SJSA1 (cell line): Measurements from ENCODE around the gene CDC45. TPM values are rescaled to one million over a fixed set of nuclear protein-coding genes. Genes with fewer than 3 reads are reported as not detected.
"Not testable (repeated sequence)": the region's sequence is repeated elsewhere in the genome, so short reads cannot be mapped to it uniquely, and the experiment has no call there.

Source experiments
- DNase-seq, 2 experiments: peaks; one replicate each; pipeline ENCODE4 v3.0.0-alpha.2; 2015 to 2020; ENCODE audit warnings: low spot score in 2 of 2, low read depth in 1 of 2
- H3K27ac ChIP-seq: fragments of 250-450 bp; sonication (Bioruptor Pico); 2 replicates; pipeline ENCODE4 v1.5.1; 2020; ENCODE audit warnings: mild to moderate bottlenecking, moderate library complexity
- H3K27me3 ChIP-seq: fragments of 250-450 bp; sonication (Bioruptor Pico); replicated peaks from 2 replicates; pipeline ENCODE4 v1.5.1; 2020; ENCODE audit warnings: mild to moderate bottlenecking, moderate library complexity
- H3K36me3 ChIP-seq: fragments of 250-450 bp; sonication (Bioruptor Pico); 2 replicates; pipeline ENCODE4 v1.5.1; 2020; ENCODE audit warnings: mild to moderate bottlenecking
- H3K4me1 ChIP-seq: fragments of 250-450 bp; sonication (Bioruptor Pico); replicated peaks from 2 replicates; pipeline ENCODE4 v1.6.1; 2021; ENCODE audit warnings: mild to moderate bottlenecking
- H3K4me3 ChIP-seq: fragments of 250-450 bp; sonication (Bioruptor Pico); 2 replicates; pipeline ENCODE4 v1.5.1; 2020; ENCODE audit warnings: mild to moderate bottlenecking
- H3K9me3 ChIP-seq: fragments of 250-450 bp; sonication (Bioruptor Pico); replicated peaks from 2 replicates; pipeline ENCODE4 v1.5.1; 2020; ENCODE audit warnings: mild to moderate bottlenecking
- total RNA-seq: library from RNA; depleted of rRNA; stranded (reverse); fragments of >200 nt; shearing (Covaris generic); gene quantifications from 2 replicates; pipeline ENCODE4 v1.2.3, GENCODE V29; 2014

CDC45 gene
- total RNA-seq, 1 experiment from 2014 or later, result 72.5 TPM

DNA sequence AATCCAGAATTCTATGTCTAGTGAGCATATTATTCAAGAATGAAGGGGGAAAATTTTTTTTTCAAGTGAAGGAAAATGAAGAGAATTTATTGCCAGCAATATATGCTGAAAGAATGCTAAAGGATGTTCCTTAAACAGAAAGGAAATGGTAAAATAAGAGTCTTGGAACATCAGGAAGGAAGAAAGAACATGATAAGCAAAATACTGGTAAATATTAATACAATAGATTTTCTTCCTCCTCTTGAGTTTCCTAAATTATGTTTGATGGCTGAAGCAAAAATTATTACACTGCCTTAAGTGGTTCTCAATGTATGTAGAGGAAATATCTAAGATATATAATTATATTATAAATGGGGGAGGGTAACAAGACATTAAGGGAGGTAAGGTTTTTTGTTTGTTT is 54.1 kb downstream of the CDC45 start:
- H3K4me1 ChIP-seq, result no peaks in the 10 kb centered on the region

DNA sequence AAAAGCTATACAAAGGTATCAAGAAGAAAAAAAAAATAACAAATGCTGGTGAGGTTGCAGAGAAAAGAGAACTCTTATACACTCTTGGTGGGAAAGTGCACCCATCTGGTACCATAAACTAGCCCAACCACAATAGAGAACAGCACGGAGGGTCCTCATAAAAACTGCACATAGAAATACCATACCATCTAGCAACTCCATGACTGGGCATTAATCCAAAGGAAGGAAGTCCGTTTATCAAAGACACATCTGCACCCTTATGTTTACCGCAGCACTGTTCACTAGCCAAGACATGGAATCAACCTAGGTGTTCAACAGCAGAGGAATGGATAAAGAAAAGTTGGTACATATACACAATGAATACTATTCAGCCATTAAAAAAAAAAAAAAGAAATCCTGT is 55.3 kb downstream of the CDC45 start:
- no peaks in the 10 kb centered on the region for H3K36me3 ChIP-seq
- H3K27me3 ChIP-seq, result peaks cover 5% of the 10 kb centered on the region; the same call in 1 of the 2 replicates
- H3K4me1 ChIP-seq, result no peaks in the 10 kb centered on the region
- H3K27ac ChIP-seq, result no peak overlapping the region
- no peaks in the 10 kb centered on the region for H3K9me3 ChIP-seq
- DNase-seq, result no peak
- H3K4me3 ChIP-seq, result no peak overlapping the region

More for the DNA sequence above, 54.1 kb downstream of the CDC45 start:
- peaks cover 5% of the 10 kb centered on the region; the same call in 1 of the 2 replicates for H3K27me3 ChIP-seq
- no peak overlapping the region for H3K27ac ChIP-seq
- DNase-seq, result no peak
- no peaks in the 10 kb centered on the region for H3K9me3 ChIP-seq
- no peaks in the 10 kb centered on the region for H3K36me3 ChIP-seq
- no peak overlapping the region for H3K4me3 ChIP-seq

DNA sequence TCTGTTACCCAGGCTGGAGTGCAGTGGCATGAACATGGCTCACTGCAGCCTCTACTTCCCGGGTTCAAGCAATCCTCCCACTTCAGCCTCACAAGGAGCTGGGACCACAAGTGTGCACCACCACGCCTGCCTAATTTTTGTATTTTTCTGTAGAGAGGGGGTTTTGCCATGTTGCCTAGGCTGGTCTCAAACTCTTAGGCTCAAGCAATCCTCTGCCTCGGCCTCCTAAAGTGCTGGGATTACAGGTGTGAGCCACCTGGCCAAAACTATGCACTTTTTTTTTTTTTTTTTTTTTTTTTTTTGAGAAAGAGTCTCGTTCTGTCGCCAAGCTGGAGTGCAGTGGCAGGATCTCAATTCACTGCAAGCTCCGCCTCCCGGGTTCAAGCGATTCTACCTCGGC is 56.8 kb downstream of the CDC45 start:
- no peak for DNase-seq
- Histone ChIP-seq H3K27ac (no peak overlapping the region), H3K4me1 (no peaks in the 10 kb centered on the region), H3K4me3 (no peak overlapping the region), H3K9me3 (no peaks in the 10 kb centered on the region), H3K27me3 (peaks cover 10% of the 10 kb centered on the region; the same call in 1 of the 2 replicates), H3K36me3 (no peaks in the 10 kb centered on the region)

DNA sequence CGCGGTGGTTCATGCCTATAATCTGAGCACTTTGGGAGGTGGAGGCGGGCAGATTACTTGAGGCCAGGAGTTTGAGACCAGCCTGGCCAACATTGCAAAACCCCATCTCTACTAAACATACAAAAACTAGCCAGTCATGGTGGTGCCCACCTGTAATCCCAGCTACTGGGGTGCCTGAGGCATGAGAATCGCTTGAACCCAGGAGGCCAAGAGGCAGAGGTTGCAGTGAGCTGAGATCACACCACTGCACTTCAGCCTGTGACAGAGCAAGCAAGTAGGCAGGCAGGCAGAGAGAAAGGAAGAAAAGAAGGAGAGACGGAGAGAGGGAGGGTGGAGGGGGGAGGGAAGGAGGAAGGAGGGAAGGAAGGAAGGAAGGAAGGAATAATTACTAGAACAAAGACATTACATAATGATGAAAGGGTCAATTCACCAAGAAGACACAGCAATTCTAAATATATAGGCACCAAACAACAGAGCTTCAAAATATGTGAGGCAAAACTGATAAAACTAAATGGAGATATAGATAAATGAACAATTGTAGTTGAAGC is 58.3 kb downstream of the CDC45 start:
- H3K27me3 ChIP-seq, result peaks cover 10% of the 10 kb centered on the region; the same call in 1 of the 2 replicates
- no peaks in the 10 kb centered on the region for H3K36me3 ChIP-seq
- no peaks in the 10 kb centered on the region for H3K4me1 ChIP-seq
- H3K4me3 ChIP-seq, result no peak overlapping the region
- no peak overlapping the region for H3K27ac ChIP-seq
- DNase-seq, result no peak
- no peaks in the 10 kb centered on the region for H3K9me3 ChIP-seq

- no peak overlapping the region for H3K4me3 ChIP-seq
- no peaks in the 10 kb centered on the region for H3K9me3 ChIP-seq
- no peaks in the 10 kb centered on the region for H3K36me3 ChIP-seq
- H3K4me1 ChIP-seq, result no peaks in the 10 kb centered on the region
- no peak for DNase-seq
- 0 out of 2 replicates have a peak, but pooled peaks cover 5% of the 10 kb centered on the region for H3K27me3 ChIP-seq
- H3K27ac ChIP-seq, result no peak overlapping the region
Observed at GRCh38 chr22:19540394-19540793, 60.7 kb downstream of the CDC45 start.

DNA sequence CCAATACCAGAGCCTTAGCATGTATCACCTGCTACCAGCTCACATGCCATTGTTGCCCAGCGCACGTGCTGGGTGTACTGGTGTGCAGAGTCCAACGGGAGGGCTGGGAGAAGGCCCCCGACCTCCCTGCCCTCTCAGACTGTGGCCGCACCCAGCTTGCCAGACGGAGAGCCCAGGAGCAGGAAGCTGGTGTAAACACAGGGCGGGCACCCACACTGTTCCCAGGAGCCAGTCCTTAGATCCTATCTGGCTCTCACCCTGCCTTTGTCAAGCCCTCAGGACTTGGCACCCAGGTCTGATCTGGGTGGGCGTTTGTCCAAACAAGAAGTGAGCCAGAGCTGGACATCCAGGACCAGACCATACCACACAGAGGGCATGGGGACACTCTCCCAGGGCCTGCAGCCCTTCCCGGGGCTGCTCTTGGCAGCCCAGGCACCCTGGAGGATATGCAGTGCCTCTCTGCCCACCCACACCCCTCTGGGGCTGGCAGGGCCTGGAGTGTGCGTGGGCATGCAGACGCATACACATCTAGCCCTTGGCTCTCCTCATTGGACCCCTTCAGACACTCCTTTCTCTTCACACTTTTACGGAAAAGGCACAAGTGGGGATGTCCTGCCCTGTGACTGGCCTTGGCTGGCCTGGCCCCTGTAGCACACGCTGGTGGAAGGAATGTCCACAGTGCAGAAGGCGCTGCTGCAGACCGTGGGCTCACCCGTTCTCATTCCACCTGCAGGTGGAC is 64.4 kb downstream of the CDC45 start:
- DNase-seq, result no peak
- no peaks in the 10 kb centered on the region for H3K4me1 ChIP-seq
- no peaks in the 10 kb centered on the region for H3K36me3 ChIP-seq
- no peak overlapping the region for H3K27ac ChIP-seq
- H3K4me3 ChIP-seq, result no peak overlapping the region
- H3K9me3 ChIP-seq, result no peaks in the 10 kb centered on the region
- H3K27me3 ChIP-seq, result peaks cover 9% of the 10 kb centered on the region; the same call in 1 of the 2 replicates

GRCh38 chr22:19545935-19546207 is 66.2 kb downstream of the CDC45 start:
- Histone ChIP-seq H3K4me1 (no peaks in the 10 kb centered on the region), H3K36me3 (no peaks in the 10 kb centered on the region), H3K4me3 (no peak overlapping the region), H3K27ac (no peak overlapping the region), H3K27me3 (peaks cover 4% of the 10 kb centered on the region; the same call in 1 of the 2 replicates), H3K9me3 (no peaks in the 10 kb centered on the region)
- no peak for DNase-seq

GRCh38 chr22:19546680-19547079 is 67.0 kb downstream of the CDC45 start:
- H3K4me1 ChIP-seq, result no peaks in the 10 kb centered on the region
- no peaks in the 10 kb centered on the region for H3K36me3 ChIP-seq
- peaks cover 4% of the 10 kb centered on the region; the same call in 1 of the 2 replicates for H3K27me3 ChIP-seq
- H3K9me3 ChIP-seq, result no peaks in the 10 kb centered on the region
- DNase-seq, result no peak
- no peak overlapping the region for H3K27ac ChIP-seq
- no peak overlapping the region for H3K4me3 ChIP-seq

- Histone ChIP-seq H3K4me1 (no peaks in the 10 kb centered on the region), H3K36me3 (no peaks in the 10 kb centered on the region), H3K9me3 (no peaks in the 10 kb centered on the region), H3K4me3 (no peak overlapping the region), H3K27me3 (peaks cover 4% of the 10 kb centered on the region; the same call in 1 of the 2 replicates), H3K27ac (no peak overlapping the region)
- DNase-seq, result no peak
Observed at GRCh38 chr22:19547620-19548019, 67.9 kb downstream of the CDC45 start.

GRCh38 chr22:19548427-19548826 is 68.7 kb downstream of the CDC45 start:
- not testable (repeated sequence) for H3K9me3 ChIP-seq, H3K36me3 ChIP-seq, H3K4me1 ChIP-seq

DNA sequence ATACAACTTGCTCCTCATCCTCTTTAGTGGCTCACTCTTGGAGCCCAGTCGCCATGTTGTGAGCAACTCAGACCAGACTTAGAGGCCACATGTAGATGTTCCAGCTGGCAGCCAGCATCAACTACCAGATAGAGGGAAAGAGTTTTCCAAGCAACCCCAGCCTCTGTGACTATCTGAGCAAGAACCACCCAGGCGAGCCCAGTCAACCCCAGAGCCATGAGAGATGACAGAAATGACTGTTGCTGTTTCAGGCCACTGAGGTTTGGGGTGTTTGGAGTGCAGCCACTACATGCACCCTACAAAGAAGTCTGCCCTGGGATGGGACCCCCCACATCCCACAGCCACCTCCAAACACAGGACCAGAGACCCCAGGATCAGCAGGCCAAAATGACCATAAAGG is 69.2 kb downstream of the CDC45 start:
- no peaks in the 10 kb centered on the region for H3K36me3 ChIP-seq
- H3K4me3 ChIP-seq, result no peak overlapping the region
- no peak overlapping the region for H3K27ac ChIP-seq
- no peak for DNase-seq
- peaks cover 4% of the 10 kb centered on the region; the same call in 1 of the 2 replicates for H3K27me3 ChIP-seq
- H3K4me1 ChIP-seq, result no peaks in the 10 kb centered on the region
- no peaks in the 10 kb centered on the region; the same call in 1 of the 2 replicates for H3K9me3 ChIP-seq

More at GRCh38 chr22:19548427-19548826, 68.7 kb downstream of the CDC45 start:
- not testable (repeated sequence) for H3K4me3 ChIP-seq, DNase-seq, H3K27ac ChIP-seq, H3K27me3 ChIP-seq

- no peak overlapping the region for H3K4me3 ChIP-seq
- H3K27ac ChIP-seq, result no peak overlapping the region
- no peaks in the 10 kb centered on the region; the same call in 1 of the 2 replicates for H3K9me3 ChIP-seq
- H3K4me1 ChIP-seq, result no peaks in the 10 kb centered on the region
- DNase-seq, result no peak
- no peaks in the 10 kb centered on the region for H3K36me3 ChIP-seq
- peaks cover 4% of the 10 kb centered on the region; the same call in 1 of the 2 replicates for H3K27me3 ChIP-seq
Observed at GRCh38 chr22:19549428-19549827, 69.7 kb downstream of the CDC45 start.

DNA sequence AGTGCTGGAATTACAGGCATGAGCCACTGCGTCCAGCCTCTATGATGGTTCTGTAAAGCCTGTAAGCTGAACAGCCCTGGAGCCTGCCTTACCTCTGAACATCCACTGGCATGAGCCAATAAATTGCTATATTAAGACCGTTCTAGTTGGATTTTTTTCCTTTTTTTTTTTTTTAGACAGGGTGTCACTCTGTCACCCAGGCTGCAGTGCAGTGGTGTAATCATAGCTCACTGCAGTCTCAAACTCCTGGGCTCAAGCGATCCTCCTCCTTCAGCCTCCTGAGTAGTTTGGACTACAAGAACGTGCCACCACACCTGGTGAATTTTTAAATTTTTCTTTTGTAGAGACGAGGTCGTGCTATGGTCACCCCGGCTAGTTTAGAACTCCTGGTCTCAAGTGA is 70.7 kb downstream of the CDC45 start:
- H3K27me3 ChIP-seq, result peaks cover 4% of the 10 kb centered on the region; the same call in 1 of the 2 replicates
- DNase-seq, result no peak
- H3K36me3 ChIP-seq, result no peaks in the 10 kb centered on the region
- no peak overlapping the region for H3K27ac ChIP-seq
- H3K9me3 ChIP-seq, result no peaks in the 10 kb centered on the region; the same call in 1 of the 2 replicates
- no peak overlapping the region for H3K4me3 ChIP-seq
- H3K4me1 ChIP-seq, result peaks cover 8% of the 10 kb centered on the region

DNA sequence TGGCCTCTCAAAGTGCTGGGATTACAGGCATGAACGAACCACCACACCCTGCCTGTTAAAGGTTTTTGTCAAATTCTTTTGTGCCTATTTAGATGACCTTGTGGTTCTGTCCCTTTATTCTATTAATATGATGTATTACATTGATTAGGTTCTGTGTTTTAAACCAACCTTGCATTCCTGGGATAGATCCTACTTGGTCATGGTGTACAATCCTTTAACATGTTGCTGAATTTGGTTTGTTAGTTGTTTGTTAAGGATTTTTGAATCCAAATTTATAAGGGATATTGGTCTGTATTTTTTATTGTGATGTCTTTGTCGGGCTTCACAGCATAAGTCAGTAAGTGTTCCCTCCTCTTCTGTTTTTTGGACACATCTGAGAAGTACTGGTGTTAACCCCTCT is 73.5 kb downstream of the CDC45 start:
- Histone ChIP-seq H3K36me3 (no peaks in the 10 kb centered on the region), H3K4me3 (no peak overlapping the region), H3K27me3 (no peaks in the 10 kb centered on the region), H3K4me1 (peaks cover 8% of the 10 kb centered on the region), H3K27ac (no peak overlapping the region), H3K9me3 (no peaks in the 10 kb centered on the region; the same call in 1 of the 2 replicates)
- DNase-seq, result no peak
